Upper lobe of left lung (tissue), 4 donors: ENCODE results near the gene RGL1.

ENCODE experiments used
- EP300 ChIP-seq, 4 donors: sonication (generic); formaldehyde crosslinking; IDR thresholded peaks; one replicate each; pipeline ENCODE4 v1.5.1; 2017; ENCODE audit warnings: antibody characterized with exemption in 4 of 4, control low read depth in 2 of 4
- POLR2A ChIP-seq, 4 donors: fragments of 450-650 bp; IDR thresholded peaks; one replicate each; pipeline ENCODE4 v1.5.1; 2016 to 2017; ENCODE audit warnings: antibody characterized with exemption in 4 of 4, mild to moderate bottlenecking in 2 of 4
- POLR2AphosphoS5 ChIP-seq, 2 donors: sonication (generic); formaldehyde crosslinking; IDR thresholded peaks; one replicate each; pipeline ENCODE4 v1.5.1; 2017; ENCODE audit warnings: antibody characterized with exemption in 2 of 2
- TF ChIP-seq, protein P1 (sequence below), 6 experiments: fragments of 450-650 bp in 4 of 6; fragments of 200-600 bp in 2 of 6; sonication (generic) in 2 of 6; IDR thresholded peaks; one replicate each; pipeline ENCODE4 v1.5.1; 2016 to 2019; ENCODE audit warnings: antibody characterized with exemption in 6 of 6

DNA sequence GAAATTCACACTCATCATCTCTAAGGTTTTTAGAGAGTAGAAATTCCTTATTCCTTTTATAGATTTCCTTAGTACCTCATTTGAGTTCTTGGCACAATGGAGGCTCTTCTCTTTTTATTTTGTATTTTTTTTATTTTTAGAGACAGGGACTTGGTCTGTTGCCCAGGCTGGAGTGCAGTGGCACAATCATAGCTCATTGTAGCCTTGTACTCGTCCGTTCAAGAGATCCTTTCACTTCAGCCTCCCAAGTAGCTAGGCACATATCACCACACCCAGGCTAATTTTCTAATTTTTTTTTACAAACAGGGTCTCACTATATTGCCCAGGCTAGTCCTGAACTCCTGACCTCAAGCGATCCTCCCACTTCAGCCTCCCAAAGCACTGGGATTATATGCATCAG lies 29.6 kb downstream of the RGL1 start:
- TF ChIP-seq, protein P1, sequence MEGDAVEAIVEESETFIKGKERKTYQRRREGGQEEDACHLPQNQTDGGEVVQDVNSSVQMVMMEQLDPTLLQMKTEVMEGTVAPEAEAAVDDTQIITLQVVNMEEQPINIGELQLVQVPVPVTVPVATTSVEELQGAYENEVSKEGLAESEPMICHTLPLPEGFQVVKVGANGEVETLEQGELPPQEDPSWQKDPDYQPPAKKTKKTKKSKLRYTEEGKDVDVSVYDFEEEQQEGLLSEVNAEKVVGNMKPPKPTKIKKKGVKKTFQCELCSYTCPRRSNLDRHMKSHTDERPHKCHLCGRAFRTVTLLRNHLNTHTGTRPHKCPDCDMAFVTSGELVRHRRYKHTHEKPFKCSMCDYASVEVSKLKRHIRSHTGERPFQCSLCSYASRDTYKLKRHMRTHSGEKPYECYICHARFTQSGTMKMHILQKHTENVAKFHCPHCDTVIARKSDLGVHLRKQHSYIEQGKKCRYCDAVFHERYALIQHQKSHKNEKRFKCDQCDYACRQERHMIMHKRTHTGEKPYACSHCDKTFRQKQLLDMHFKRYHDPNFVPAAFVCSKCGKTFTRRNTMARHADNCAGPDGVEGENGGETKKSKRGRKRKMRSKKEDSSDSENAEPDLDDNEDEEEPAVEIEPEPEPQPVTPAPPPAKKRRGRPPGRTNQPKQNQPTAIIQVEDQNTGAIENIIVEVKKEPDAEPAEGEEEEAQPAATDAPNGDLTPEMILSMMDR (IDR thresholded peaks at IDR 0.05) = no peak
- TF ChIP-seq POLR2AphosphoS5 (IDR thresholded peaks at IDR 0.05) (no peak), POLR2A (IDR thresholded peaks at IDR 0.05) (no peak), EP300 (IDR thresholded peaks at IDR 0.05) (no peak)
